K562 (cell line): ENCODE results near the gene PEX6. TPM values are rescaled to one million over a fixed set of nuclear protein-coding genes. Genes with fewer than 3 reads are reported as not detected.
A peak's percentile ranks its signal among the peaks of the same experiment; 100 is the strongest.

Source experiments
- BMI1 ChIP-seq: fragments of 150-350 bp; IDR thresholded peaks from 2 replicates; pipeline ENCODE4 v1.6.1; 2014; ENCODE audit warnings: low read length
- CHD2 ChIP-seq: IDR thresholded peaks from 2 replicates; pipeline ENCODE4 v1.6.1; 2011; ENCODE audit warnings: low read depth, low read length
- DACH1 ChIP-seq: fragments of 450-650 bp; IDR thresholded peaks from 2 replicates; pipeline ENCODE4 v1.6.1; 2018; ENCODE audit not compliant: partially characterized antibody
- EGR1 ChIP-seq: fragments of 450-650 bp; conservative IDR thresholded peaks from 2 replicates; pipeline ENCODE4 v1.6.1; 2017; ENCODE audit warnings: mild to moderate bottlenecking
- ETV1 ChIP-seq: fragments of 450-650 bp; conservative IDR thresholded peaks from 2 replicates; pipeline ENCODE4 v1.6.1; 2016; ENCODE audit warnings: missing genetic modification characterization, control low read depth, low read depth, missing compliant biosample characterization
- HDAC2 ChIP-seq: fragments of 450-650 bp; IDR thresholded peaks from 2 replicates; pipeline ENCODE4 v1.6.1; 2016; ENCODE audit warnings: mild to moderate bottlenecking
- NR2C2 ChIP-seq, 2 experiments: fragments of 200-800 bp in 1 of 2; sonication (Bioruptor generic) in 1 of 2; sonication (generic) in 1 of 2; formaldehyde crosslinking in 1 of 2; IDR thresholded peaks; 2 replicates each; pipeline versions ENCODE4 v1.6.1 to v1.8.0; 2016 to 2022; ENCODE audit warnings: mild to moderate bottlenecking in 1 of 2, missing compliant biosample characterization in 1 of 2, missing genetic modification characterization in 1 of 2, missing genetic modification reagents in 1 of 2
- PHF8 ChIP-seq: fragments of 200-600 bp; sonication (generic); IDR thresholded peaks from 2 replicates; pipeline ENCODE4 v1.6.1; 2012; ENCODE audit warnings: mixed run types, mild to moderate bottlenecking, inconsistent platforms, low read length, moderate library complexity, borderline replicate concordance
- PHTF2 ChIP-seq: fragments of 250-450 bp; sonication (Bioruptor Pico); IDR thresholded peaks from 2 replicates; pipeline ENCODE4 v1.5.0; 2021; ENCODE audit warnings: mild to moderate bottlenecking
- ZNF23 ChIP-seq: fragments of 250-450 bp; sonication (Bioruptor Pico); IDR thresholded peaks from 2 replicates; pipeline ENCODE4 v1.4.0; 2020; ENCODE audit warnings: mild to moderate bottlenecking
- polyA plus RNA-seq, 8 experiments: library from polyadenylated mRNA; depleted of rRNA in 4 of 8; stranded (reverse) in 5 of 8; unstranded in 3 of 8; fragments of >200 nt; fragmentation: Nextera tagmentation in 2 of 8; fragmentation: Illumina TruSeq in 1 of 8; extraction: Ambion mirVana in 2 of 8; extraction: Trizol in 1 of 8; gene quantifications; 2 replicates each; pipeline versions ENCODE4 v1.2.1 to v1.2.3, GENCODE V29; 2011 to 2014; ENCODE audit warnings: inconsistent platforms in 1 of 8, missing spikeins in 1 of 8
- total RNA-seq, 7 experiments: library from RNA; depleted of rRNA in 6 of 7; stranded (reverse); fragments of >200 nt in 6 of 7; fragmentation: Illumina TruSeq in 2 of 7; extraction: Trizol in 2 of 7; gene quantifications; 2 replicates each; pipeline versions ENCODE4 v1.2.1 to v1.2.3, GENCODE V29; 2011 to 2021; ENCODE audit warnings: low replicate concordance in 1 of 7
- TF ChIP-seq, protein P1 (sequence below), 2 experiments: fragments of 450-650 bp in 1 of 2; sonication (generic) in 1 of 2; formaldehyde crosslinking in 1 of 2; IDR thresholded peaks; 2 replicates each; pipeline versions ENCODE4 v1.7.1 to v1.9.0; 2016 to 2022; ENCODE audit warnings: inconsistent platforms in 1 of 2, mild to moderate bottlenecking in 1 of 2, missing genetic modification reagents in 1 of 2
- TF ChIP-seq, protein P2 (sequence below): sonication (generic); formaldehyde crosslinking; IDR thresholded peaks from 2 replicates; pipeline ENCODE4 v1.8.1; 2023; ENCODE audit warnings: mild to moderate bottlenecking, missing genetic modification reagents, moderate library complexity
- TF ChIP-seq, protein P3 (sequence below): sonication (generic); formaldehyde crosslinking; IDR thresholded peaks from 2 replicates; pipeline ENCODE4 v1.8.0; 2022; ENCODE audit warnings: missing genetic modification reagents, mild to moderate bottlenecking, borderline replicate concordance
- TF ChIP-seq, protein P4 (sequence below), 2 experiments: fragments of 200-800 bp in 1 of 2; sonication (Bioruptor generic) in 1 of 2; sonication (generic) in 1 of 2; formaldehyde crosslinking in 1 of 2; IDR thresholded peaks in 1 of 2; conservative IDR thresholded peaks in 1 of 2; 2 replicates each; pipeline versions ENCODE4 v1.5.0 to v1.6.1; 2016 to 2020; ENCODE audit warnings: missing compliant biosample characterization in 1 of 2, missing genetic modification characterization in 1 of 2, missing genetic modification reagents in 1 of 2

The PEX6 gene
- total and polyA plus RNA-seq, 9 of the 15 experiments (the other 6 are each of a cell fraction or from before 2014, with no cell fraction given), result 0.17 to 20.8 (median 6.9) TPM

DNA sequence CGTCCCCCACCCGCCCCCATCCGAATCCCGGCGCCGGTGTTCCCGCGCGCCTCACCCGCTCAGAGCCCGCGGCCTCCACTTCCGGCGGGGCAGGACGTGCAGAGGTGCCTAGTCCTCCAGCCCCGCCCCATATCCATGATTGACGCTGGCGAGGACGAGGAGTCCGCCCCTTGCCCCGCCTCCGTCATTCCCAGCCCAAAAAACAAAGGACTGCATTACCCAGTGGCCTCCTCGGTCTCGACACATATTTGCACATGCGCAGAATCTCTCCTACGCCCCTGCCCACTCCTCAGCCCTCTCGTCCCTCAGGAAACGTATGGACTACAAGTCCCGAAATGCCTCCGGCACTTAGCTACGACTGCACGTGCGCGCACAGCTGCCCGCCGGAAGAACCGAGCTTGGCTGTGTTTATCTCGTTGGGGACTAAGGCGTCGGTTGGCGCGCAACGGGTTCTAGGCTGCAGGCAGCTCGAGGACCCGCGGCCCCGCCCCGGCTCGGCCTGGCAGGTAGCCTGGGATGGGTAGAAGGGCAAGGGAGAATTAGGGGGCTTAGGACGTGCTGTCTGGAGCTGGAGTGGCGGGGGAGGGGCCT, 35.0 kb upstream of the PEX6 start, which contains the start of the genes KLHDC3 and MEA1 (continued):
- TF ChIP-seq PHF8 (peak; percentile 58; the same call in 1 of the 2 replicates), NR2C2 (CRISPR knock-in tag; IDR thresholded peaks at IDR 0.05) (0 out of 2 replicates have a peak, but pooled peaks have one; percentile 21), NR2C2 (tag; IDR thresholded peaks at IDR 0.05) (peak; percentile 81; the same call in 1 of the 2 replicates), ZNF23 (CRISPR knock-in tag) (no peak), EGR1 (peak; percentile 49), CHD2 (peak; percentile 11), BMI1 (no peak), HDAC2 (peak; percentile 27; the same call in 1 of the 2 replicates), ETV1 (tag) (peak; percentile 89), DACH1 (peak; percentile 75), PHTF2 (no peak)
- TF ChIP-seq, protein P1, sequence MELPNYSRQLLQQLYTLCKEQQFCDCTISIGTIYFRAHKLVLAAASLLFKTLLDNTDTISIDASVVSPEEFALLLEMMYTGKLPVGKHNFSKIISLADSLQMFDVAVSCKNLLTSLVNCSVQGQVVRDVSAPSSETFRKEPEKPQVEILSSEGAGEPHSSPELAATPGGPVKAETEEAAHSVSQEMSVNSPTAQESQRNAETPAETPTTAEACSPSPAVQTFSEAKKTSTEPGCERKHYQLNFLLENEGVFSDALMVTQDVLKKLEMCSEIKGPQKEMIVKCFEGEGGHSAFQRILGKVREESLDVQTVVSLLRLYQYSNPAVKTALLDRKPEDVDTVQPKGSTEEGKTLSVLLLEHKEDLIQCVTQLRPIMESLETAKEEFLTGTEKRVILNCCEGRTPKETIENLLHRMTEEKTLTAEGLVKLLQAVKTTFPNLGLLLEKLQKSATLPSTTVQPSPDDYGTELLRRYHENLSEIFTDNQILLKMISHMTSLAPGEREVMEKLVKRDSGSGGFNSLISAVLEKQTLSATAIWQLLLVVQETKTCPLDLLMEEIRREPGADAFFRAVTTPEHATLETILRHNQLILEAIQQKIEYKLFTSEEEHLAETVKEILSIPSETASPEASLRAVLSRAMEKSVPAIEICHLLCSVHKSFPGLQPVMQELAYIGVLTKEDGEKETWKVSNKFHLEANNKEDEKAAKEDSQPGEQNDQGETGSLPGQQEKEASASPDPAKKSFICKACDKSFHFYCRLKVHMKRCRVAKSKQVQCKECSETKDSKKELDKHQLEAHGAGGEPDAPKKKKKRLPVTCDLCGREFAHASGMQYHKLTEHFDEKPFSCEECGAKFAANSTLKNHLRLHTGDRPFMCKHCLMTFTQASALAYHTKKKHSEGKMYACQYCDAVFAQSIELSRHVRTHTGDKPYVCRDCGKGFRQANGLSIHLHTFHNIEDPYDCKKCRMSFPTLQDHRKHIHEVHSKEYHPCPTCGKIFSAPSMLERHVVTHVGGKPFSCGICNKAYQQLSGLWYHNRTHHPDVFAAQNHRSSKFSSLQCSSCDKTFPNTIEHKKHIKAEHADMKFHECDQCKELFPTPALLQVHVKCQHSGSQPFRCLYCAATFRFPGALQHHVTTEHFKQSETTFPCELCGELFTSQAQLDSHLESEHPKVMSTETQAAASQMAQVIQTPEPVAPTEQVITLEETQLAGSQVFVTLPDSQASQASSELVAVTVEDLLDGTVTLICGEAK (IDR thresholded peaks at IDR 0.05), result peak; percentile 87
- TF ChIP-seq, protein P1 (CRISPR knock-in tag; IDR thresholded peaks at IDR 0.05), result no peak
- TF ChIP-seq, protein P2, sequence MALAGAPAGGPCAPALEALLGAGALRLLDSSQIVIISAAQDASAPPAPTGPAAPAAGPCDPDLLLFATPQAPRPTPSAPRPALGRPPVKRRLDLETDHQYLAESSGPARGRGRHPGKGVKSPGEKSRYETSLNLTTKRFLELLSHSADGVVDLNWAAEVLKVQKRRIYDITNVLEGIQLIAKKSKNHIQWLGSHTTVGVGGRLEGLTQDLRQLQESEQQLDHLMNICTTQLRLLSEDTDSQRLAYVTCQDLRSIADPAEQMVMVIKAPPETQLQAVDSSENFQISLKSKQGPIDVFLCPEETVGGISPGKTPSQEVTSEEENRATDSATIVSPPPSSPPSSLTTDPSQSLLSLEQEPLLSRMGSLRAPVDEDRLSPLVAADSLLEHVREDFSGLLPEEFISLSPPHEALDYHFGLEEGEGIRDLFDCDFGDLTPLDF, result peak; percentile 87
- TF ChIP-seq, protein P3, sequence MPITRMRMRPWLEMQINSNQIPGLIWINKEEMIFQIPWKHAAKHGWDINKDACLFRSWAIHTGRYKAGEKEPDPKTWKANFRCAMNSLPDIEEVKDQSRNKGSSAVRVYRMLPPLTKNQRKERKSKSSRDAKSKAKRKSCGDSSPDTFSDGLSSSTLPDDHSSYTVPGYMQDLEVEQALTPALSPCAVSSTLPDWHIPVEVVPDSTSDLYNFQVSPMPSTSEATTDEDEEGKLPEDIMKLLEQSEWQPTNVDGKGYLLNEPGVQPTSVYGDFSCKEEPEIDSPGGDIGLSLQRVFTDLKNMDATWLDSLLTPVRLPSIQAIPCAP (CRISPR knock-in tag), result no peak
- TF ChIP-seq, protein P4, sequence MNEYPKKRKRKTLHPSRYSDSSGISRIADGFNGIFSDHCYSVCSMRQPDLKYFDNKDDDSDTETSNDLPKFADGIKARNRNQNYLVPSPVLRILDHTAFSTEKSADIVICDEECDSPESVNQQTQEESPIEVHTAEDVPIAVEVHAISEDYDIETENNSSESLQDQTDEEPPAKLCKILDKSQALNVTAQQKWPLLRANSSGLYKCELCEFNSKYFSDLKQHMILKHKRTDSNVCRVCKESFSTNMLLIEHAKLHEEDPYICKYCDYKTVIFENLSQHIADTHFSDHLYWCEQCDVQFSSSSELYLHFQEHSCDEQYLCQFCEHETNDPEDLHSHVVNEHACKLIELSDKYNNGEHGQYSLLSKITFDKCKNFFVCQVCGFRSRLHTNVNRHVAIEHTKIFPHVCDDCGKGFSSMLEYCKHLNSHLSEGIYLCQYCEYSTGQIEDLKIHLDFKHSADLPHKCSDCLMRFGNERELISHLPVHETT (CRISPR knock-in tag; conservative IDR thresholded peaks at IDR 0.05 in 1 of 2, IDR thresholded peaks at IDR 0.05 in 1 of 2), result peak in 1 of 2 experiments; percentile 87; a peak in 2 of 4 replicates
